GM12878 (cell line): Measurements from ENCODE around the gene KCNG3. TPM values are rescaled to one million over a fixed set of nuclear protein-coding genes. Genes with fewer than 3 reads are reported as not detected.

ENCODE experiments used
- ATAC-seq: fragments of 200-7000 bp; cut with Tn5 transposase; 3 replicates; pipeline ENCODE4 v1.9.1; 2020; ENCODE audit warnings: mild to moderate bottlenecking, moderate library complexity
- BruUV-seq: library from RNA; stranded (reverse); fragments of 400-500 nt; replicated peaks from 2 replicates; lab custom pipeline; 2021; lab: Mats Ljungman, UMichigan
- CTCF ChIA-PET: fragments of 300-600 bp; sonication (Branson Sonifier 250); formaldehyde crosslinking; extraction: SDS; loops from one replicate; lab custom pipeline; 2021; ENCODE audit warnings: inconsistent platforms; lab: Yijun Ruan, JAX
- POLR2A ChIA-PET: fragments of 350-600 bp; formaldehyde crosslinking; extraction: SDS; loops from one replicate; lab custom pipeline; 2021; ENCODE audit warnings: inconsistent platforms; lab: Charles Lee
- RAD21 ChIA-PET: fragments of 300-600 bp; sonication (Branson Sonifier 250); formaldehyde crosslinking; loops from one replicate; lab custom pipeline; 2023; ENCODE audit warnings: antibody characterized with exemption; ENCODE audit not compliant: unreplicated experiment; lab: Charles Lee
- SMC1A ChIA-PET: fragments of 300-600 bp; sonication (Branson Sonifier 250); formaldehyde crosslinking; loops from one replicate; lab custom pipeline; 2023; ENCODE audit not compliant: unreplicated experiment, uncharacterized antibody; lab: Charles Lee
- DNase-seq: peaks from one replicate; pipeline ENCODE4 v3.0.0-alpha.2; 2011; ENCODE audit warnings: low read depth, low spot score
- FAIRE-seq: peaks from 3 replicates; lab custom pipeline; 2011; peaks lifted over from hg19 to GRCh38; lab: Jason Lieb, UNC
- H2AFZ ChIP-seq: 2 replicates; pipeline ENCODE4 v1.6.0; 2011; ENCODE audit warnings: low read depth, low read length, control low read depth; ENCODE audit not compliant: control insufficient read depth
- H3K27ac ChIP-seq: 2 replicates; pipeline ENCODE4 v1.5.1; 2011; ENCODE audit warnings: control low read depth; ENCODE audit not compliant: control insufficient read depth, insufficient read depth
- H3K27me3 ChIP-seq, 2 experiments: replicated peaks in 1 of 2; 2 replicates each; pipeline versions ENCODE4 v1.6.0 to v1.6.1; 2011; ENCODE audit warnings: low read length in 1 of 2; ENCODE audit not compliant: control insufficient read depth in 2 of 2, insufficient read depth in 2 of 2
- H3K36me3 ChIP-seq, 2 experiments: 2 replicates each; pipeline ENCODE4 v1.5.1; 2011; ENCODE audit warnings: low read length in 1 of 2; ENCODE audit not compliant: control insufficient read depth in 2 of 2, insufficient read depth in 2 of 2
- H3K4me1 ChIP-seq: 2 replicates; pipeline ENCODE4 v1.6.1; 2011; ENCODE audit warnings: mild to moderate bottlenecking, low read length, moderate library complexity, mixed read lengths; ENCODE audit not compliant: control insufficient read depth, insufficient read depth
- H3K4me2 ChIP-seq: 2 replicates; pipeline ENCODE4 v1.6.0; 2011; ENCODE audit warnings: control low read depth; ENCODE audit not compliant: control insufficient read depth, insufficient read depth
- H3K4me3 ChIP-seq: fragments of 200-600 bp; sonication (generic); 2 replicates; pipeline ENCODE4 v1.5.1; 2016
- H3K79me2 ChIP-seq: 2 replicates; pipeline ENCODE4 v1.6.0; 2011; ENCODE audit warnings: low read length; ENCODE audit not compliant: control insufficient read depth, insufficient read depth
- H3K9ac ChIP-seq: 2 replicates; pipeline ENCODE4 v1.8.0; 2011; ENCODE audit warnings: low read length, control low read depth, mixed read lengths; ENCODE audit not compliant: control insufficient read depth, insufficient read depth
- H3K9me3 ChIP-seq: replicated peaks from 3 replicates; pipeline ENCODE4 v1.5.1; 2011; ENCODE audit warnings: mild to moderate bottlenecking, low read length; ENCODE audit not compliant: control insufficient read depth, insufficient read depth
- H4K20me1 ChIP-seq: 2 replicates; pipeline ENCODE4 v1.6.0; 2011; ENCODE audit not compliant: control insufficient read depth, insufficient read depth
- FOXK2 ChIP-seq: fragments of 450-650 bp; IDR thresholded peaks from 2 replicates; pipeline ENCODE4 v1.6.1; 2017; ENCODE audit warnings: mild to moderate bottlenecking, moderate library complexity
- HDGF ChIP-seq: fragments of 450-650 bp; IDR thresholded peaks from 2 replicates; pipeline ENCODE4 v1.6.1; 2016; ENCODE audit warnings: antibody characterized with exemption
- NR2F1 ChIP-seq: fragments of 450-650 bp; conservative IDR thresholded peaks from 2 replicates; pipeline ENCODE4 v1.6.1; 2017; ENCODE audit warnings: mild to moderate bottlenecking
- POLR2A ChIP-seq: IDR thresholded peaks from 2 replicates; pipeline ENCODE4 v1.6.1; 2011; ENCODE audit warnings: low read depth, mild to moderate bottlenecking, low read length
- POLR2AphosphoS2 ChIP-seq: IDR thresholded peaks from 2 replicates; pipeline ENCODE4 v1.6.1; 2011; ENCODE audit warnings: low read depth, mild to moderate bottlenecking, low read length, improper control_type of control experiment, moderate library complexity
- POU2F2 ChIP-seq: IDR thresholded peaks from 3 replicates; pipeline ENCODE4 v1.6.1; 2011; ENCODE audit warnings: low read depth, mild to moderate bottlenecking, low read length, borderline replicate concordance
- RELA ChIP-seq: fragments of 450-650 bp; IDR thresholded peaks from 2 replicates; pipeline ENCODE4 v1.8.0; 2014; ENCODE audit warnings: borderline replicate concordance; ENCODE audit not compliant: partially characterized antibody
- STAT1 ChIP-seq: fragments of 450-650 bp; conservative IDR thresholded peaks from 2 replicates; pipeline ENCODE4 v1.6.1; 2014; ENCODE audit warnings: antibody characterized with exemption, mild to moderate bottlenecking
- TAF1 ChIP-seq: IDR thresholded peaks from 2 replicates; pipeline ENCODE4 v1.6.1; 2011; ENCODE audit warnings: mild to moderate bottlenecking, low read depth, low read length, borderline replicate concordance
- TCF12 ChIP-seq: IDR thresholded peaks from 2 replicates; pipeline ENCODE4 v1.6.1; 2011; ENCODE audit warnings: low read depth, mild to moderate bottlenecking, low read length
- ZZZ3 ChIP-seq: IDR thresholded peaks from 2 replicates; pipeline ENCODE4 v1.6.1; 2011; ENCODE audit warnings: low read depth; ENCODE audit not compliant: control insufficient read depth, insufficient read length
- WGBS: methylation state at CpG from one replicate; pipeline ENCODE4 v1.1.6; 2016; ENCODE audit warnings: low lambda C conversion rate; ENCODE audit not compliant: insufficient replicate concordance, insufficient coverage; ENCODE audit errors: missing lambda C conversion rate; 5-methylcytosine and 5-hydroxymethylcytosine counted together
- in situ Hi-C: fragments of 300-500 bp; cut with MboI; formaldehyde crosslinking; loops from 9 replicates; pipeline ENCODE4 v1.14.3; 2018; ENCODE audit warnings: mixed read lengths
- intact Hi-C: fragments of 100-400 bp; cut with micrococcal nuclease; formaldehyde crosslinking; loops from one replicate; pipeline ENCODE4 v1.14.2; 2022; ENCODE audit not compliant: unreplicated experiment
- polyA plus RNA-seq, 11 experiments: library from polyadenylated mRNA; depleted of rRNA in 4 of 11; unstranded in 6 of 11; stranded (reverse) in 5 of 11; fragments of >200 nt; fragmentation: Nextera tagmentation in 4 of 11; fragmentation: Illumina TruSeq in 1 of 11; extraction: Ambion mirVana in 4 of 11; extraction: Trizol in 1 of 11; gene quantifications; 1 replicate in 1 of 11; 2 replicates in 10 of 11; pipeline versions ENCODE4 v1.2.1 to v1.2.3, GENCODE V29; 2011 to 2016; ENCODE audit warnings: inconsistent platforms in 2 of 11, missing spikeins in 2 of 11, low read depth in 1 of 11
- total RNA-seq, 4 experiments: library from RNA; depleted of rRNA in 3 of 4; stranded (reverse); fragments of >200 nt in 3 of 4; fragmentation: Illumina TruSeq in 1 of 4; extraction: Trizol in 1 of 4; gene quantifications; 2 replicates each; pipeline versions ENCODE4 v1.2.1 to v1.2.3, GENCODE V29; 2013 to 2021
- TF ChIP-seq, protein P1 (sequence below): IDR thresholded peaks from 2 replicates; pipeline ENCODE4 v1.6.1; 2011; ENCODE audit warnings: borderline replicate concordance, low read depth, mild to moderate bottlenecking, moderate library complexity, mixed read lengths, low read length; ENCODE audit not compliant: insufficient read depth; ENCODE audit errors: extremely low read length
- TF ChIP-seq, protein P2 (sequence below): fragments of 450-650 bp; IDR thresholded peaks from 2 replicates; pipeline ENCODE4 v1.6.1; 2018; ENCODE audit warnings: borderline replicate concordance, mild to moderate bottlenecking; ENCODE audit not compliant: partially characterized antibody
- TF ChIP-seq, protein P3 (sequence below): IDR thresholded peaks from 2 replicates; pipeline ENCODE4 v1.6.1; 2012; ENCODE audit warnings: low read length, inconsistent platforms
- TF ChIP-seq, protein P4 (sequence below): IDR thresholded peaks from 2 replicates; pipeline ENCODE4 v1.6.1; 2011; ENCODE audit warnings: borderline replicate concordance, low read depth, mild to moderate bottlenecking, moderate library complexity, low read length; ENCODE audit not compliant: insufficient read depth, poor library complexity, severe bottlenecking

The KCNG3 gene
- total and polyA plus RNA-seq, 10 of the 15 experiments (the other 5 are each of a cell fraction or from before 2014, with no cell fraction given): 0.01 to 0.06 (median 0.04) TPM; not detected in 4

DNA sequence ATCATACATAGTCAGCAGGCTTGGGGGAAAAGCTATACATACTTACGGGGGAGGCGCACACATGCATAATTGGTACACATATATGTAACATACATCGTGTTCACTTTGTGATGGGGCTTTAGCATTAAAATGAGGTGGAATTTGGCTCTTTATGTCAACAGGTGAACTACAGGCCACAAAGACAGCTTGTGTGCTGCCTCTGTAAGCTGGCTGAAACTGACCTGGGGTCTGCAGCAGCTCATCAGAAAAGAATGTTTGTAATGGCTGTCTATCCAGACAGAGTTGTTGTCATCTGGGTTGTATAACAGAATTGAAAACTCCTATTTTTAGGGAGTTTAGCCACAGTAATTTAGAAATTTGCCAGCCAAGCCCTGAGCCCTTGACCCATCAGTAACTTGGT, 4.7 kb upstream of the KCNG3 start:
- CTCF ChIA-PET: interaction anchor here (0.9 to 5.6 kb wide), 3 partner anchors 156 to 166 kb away, joined by 3 to 63 read pairs (median 3); no protein-coding TSS in a partner anchor
- Histone ChIP-seq H3K9ac (no peak overlapping the region), H3K4me1 (no peaks in the 10 kb centered on the region), H3K36me3 (no peaks in the 10 kb centered on the region), H3K79me2 (no peaks in the 10 kb centered on the region), H3K9me3 (no peaks in the 10 kb centered on the region; the same call in 2 of the 3 replicates), H3K27ac (no peak overlapping the region), H3K4me2 (no peak overlapping the region), H3K27me3 (peaks cover 0 to 1% of the 10 kb centered on the region in 2 experiments; a peak in 1 of 4 replicates), H2AFZ (no peak overlapping the region; the same call in 1 of the 2 replicates), H3K4me3 (no peak overlapping the region), H4K20me1 (no peaks in the 10 kb centered on the region)
- ATAC-seq: no peak
- no TSS peak for BruUV-seq
- intact Hi-C loops (loop anchor here (5.0 to 10.0 kb wide), 3 partner anchors 104 to 296 kb away; partner anchors contain the start of gene HAAO), in situ Hi-C loops (loop anchor here (5.0 kb wide), 1 partner anchor 164 kb away; no protein-coding TSS in a partner anchor)
- TF ChIP-seq POLR2AphosphoS2: no peak
- TF ChIP-seq FOXK2: no peak
- TF ChIP-seq TCF12: no peak
- TF ChIP-seq, protein P1, sequence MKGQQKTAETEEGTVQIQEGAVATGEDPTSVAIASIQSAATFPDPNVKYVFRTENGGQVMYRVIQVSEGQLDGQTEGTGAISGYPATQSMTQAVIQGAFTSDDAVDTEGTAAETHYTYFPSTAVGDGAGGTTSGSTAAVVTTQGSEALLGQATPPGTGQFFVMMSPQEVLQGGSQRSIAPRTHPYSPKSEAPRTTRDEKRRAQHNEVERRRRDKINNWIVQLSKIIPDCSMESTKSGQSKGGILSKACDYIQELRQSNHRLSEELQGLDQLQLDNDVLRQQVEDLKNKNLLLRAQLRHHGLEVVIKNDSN: no peak
- no peak for TF ChIP-seq POLR2A
- TF ChIP-seq, protein P2, sequence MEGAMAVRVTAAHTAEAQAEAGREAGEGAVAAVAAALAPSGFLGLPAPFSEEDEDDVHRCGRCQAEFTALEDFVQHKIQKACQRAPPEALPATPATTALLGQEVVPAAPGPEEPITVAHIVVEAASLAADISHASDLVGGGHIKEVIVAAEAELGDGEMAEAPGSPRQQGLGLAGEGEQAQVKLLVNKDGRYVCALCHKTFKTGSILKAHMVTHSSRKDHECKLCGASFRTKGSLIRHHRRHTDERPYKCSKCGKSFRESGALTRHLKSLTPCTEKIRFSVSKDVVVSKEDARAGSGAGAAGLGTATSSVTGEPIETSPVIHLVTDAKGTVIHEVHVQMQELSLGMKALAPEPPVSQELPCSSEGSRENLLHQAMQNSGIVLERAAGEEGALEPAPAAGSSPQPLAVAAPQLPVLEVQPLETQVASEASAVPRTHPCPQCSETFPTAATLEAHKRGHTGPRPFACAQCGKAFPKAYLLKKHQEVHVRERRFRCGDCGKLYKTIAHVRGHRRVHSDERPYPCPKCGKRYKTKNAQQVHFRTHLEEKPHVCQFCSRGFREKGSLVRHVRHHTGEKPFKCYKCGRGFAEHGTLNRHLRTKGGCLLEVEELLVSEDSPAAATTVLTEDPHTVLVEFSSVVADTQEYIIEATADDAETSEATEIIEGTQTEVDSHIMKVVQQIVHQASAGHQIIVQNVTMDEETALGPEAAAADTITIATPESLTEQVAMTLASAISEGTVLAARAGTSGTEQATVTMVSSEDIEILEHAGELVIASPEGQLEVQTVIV: no peak
- no peak for TF ChIP-seq RELA
- TF ChIP-seq POU2F2: no peak
- TF ChIP-seq, protein P3, sequence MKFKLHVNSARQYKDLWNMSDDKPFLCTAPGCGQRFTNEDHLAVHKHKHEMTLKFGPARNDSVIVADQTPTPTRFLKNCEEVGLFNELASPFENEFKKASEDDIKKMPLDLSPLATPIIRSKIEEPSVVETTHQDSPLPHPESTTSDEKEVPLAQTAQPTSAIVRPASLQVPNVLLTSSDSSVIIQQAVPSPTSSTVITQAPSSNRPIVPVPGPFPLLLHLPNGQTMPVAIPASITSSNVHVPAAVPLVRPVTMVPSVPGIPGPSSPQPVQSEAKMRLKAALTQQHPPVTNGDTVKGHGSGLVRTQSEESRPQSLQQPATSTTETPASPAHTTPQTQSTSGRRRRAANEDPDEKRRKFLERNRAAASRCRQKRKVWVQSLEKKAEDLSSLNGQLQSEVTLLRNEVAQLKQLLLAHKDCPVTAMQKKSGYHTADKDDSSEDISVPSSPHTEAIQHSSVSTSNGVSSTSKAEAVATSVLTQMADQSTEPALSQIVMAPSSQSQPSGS: no peak
- no peak for TF ChIP-seq TAF1
- TF ChIP-seq HDGF: no peak
- TF ChIP-seq STAT1: no peak
- no peak for TF ChIP-seq NR2F1
- TF ChIP-seq, protein P4, sequence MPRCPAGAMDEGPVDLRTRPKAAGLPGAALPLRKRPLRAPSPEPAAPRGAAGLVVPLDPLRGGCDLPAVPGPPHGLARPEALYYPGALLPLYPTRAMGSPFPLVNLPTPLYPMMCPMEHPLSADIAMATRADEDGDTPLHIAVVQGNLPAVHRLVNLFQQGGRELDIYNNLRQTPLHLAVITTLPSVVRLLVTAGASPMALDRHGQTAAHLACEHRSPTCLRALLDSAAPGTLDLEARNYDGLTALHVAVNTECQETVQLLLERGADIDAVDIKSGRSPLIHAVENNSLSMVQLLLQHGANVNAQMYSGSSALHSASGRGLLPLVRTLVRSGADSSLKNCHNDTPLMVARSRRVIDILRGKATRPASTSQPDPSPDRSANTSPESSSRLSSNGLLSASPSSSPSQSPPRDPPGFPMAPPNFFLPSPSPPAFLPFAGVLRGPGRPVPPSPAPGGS: no peak
- TF ChIP-seq ZZZ3: no peak
- no peak for DNase-seq
- POLR2A ChIA-PET: no interaction called here
- WGBS: 70% methylated on average over 3 of the region's 3 CpGs
- FAIRE-seq: no peak
- SMC1A ChIA-PET: interaction anchor here (0.9 to 6.8 kb wide), 5 partner anchors 12 to 311 kb away, joined by 3 to 62 read pairs (median 4); no protein-coding TSS in a partner anchor
- RAD21 ChIA-PET: interaction anchor here (0.6 to 1.2 kb wide), 2 partner anchors 115 to 165 kb away, joined by 3 read pairs; no protein-coding TSS in a partner anchor
